Suppressor macrophage (primary cell): ENCODE results near the gene ZNF880.
"Not testable (repeated sequence)": the region's sequence is repeated elsewhere in the genome, so short reads cannot be mapped to it uniquely, and the experiment has no call there.

Experiments used
- DNase-seq, 4 experiments: peaks; one replicate each; pipeline ENCODE4 v3.0.0-alpha.2; 2020 to 2022
- total RNA-seq, 17 experiments: gene quantifications; one replicate each; lab custom pipeline; 2026; ENCODE audit warnings: mixed read lengths in 6 of 17, inconsistent platforms in 3 of 17; lab: John Stamatoyannopoulos, UW

ZNF880 gene
- total RNA-seq = 3.5 to 22.1 (median 8.7) reads per million in 17 experiments

DNA sequence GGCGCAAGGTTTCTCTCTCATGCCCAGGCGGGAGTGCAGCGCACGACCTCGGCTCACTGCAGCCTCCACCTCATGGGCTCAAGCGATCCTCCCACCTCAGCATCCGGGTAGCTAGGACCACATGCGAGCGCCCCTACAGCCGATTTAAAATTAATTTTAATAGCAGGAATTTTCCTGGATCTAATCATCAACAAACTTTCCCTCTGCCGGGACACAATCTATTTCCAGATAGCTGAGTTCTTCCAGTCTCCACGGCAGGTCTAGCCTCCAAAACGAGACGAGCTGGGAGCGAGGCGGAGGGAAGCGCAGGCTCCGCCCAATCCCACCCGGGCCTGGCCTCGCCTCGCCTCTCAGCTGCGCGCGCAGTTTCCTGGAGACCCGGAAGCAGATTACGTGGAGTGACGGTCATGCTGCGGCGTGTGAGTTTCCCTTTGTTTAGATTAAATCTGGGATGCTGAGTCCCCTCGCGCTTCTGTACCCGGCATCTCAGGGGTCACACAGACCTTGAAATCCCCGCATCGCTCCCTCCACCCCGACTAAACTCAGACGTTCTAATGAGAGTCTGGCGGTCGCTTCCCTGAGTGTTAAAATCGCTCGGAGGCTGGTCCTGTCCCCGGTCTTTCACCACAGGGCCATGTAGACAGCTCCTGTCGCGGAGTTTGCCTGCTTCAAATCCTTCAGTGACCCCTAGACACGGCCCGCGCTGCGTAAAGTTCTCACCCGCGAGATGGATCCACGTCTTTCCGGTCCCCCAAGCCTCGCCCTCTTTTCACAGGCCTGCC, at the start of gene ZNF880:
Gene ZNF880, plus strand, starts transcription at position 365 of the 782 bp plus-strand sequence. Its CDS starts 43 bp downstream, at position 408.
- peak; percentile 93 to 97 (median 94) for DNase-seq

DNA sequence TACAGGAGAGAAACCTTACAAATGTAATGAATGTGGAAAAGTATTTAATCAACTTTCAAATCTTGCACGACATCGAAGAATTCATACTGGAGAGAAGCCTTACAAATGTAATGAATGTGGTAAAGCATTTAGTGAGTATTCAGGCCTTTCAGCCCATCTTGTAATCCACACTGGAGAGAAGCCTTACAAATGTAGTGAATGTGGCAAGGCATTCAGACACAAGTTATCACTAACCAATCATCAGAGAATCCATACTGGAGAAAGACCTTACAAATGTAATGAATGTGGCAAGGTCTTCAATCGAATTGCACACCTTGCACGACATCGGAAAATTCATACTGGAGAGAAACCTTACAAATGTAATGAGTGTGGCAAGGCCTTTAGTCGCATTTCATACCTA, 47.3 kb upstream of the ZNF880 start:
- no peak for DNase-seq

DNA sequence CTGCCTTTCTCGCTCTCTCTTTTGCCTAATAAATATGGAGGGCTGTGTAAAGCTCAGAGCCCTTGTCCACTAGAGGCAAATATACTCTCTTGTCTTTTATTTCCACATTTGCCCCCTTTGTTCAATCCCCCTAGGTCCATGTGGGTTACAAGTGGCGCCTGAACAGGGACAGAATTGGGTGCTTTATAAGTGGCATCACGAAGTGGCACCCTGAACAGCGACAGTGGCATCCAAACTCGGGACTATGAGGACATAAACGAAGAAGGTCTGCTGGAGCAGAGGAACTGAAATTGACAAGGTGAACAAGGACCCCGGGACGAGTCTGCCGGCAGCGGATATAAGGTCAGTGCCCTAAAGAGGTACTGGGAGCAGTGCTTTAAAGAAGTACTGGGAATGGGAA, 38.0 kb upstream of the ZNF880 start:
- DNase-seq = peak in 2 of 4 experiments; percentile 6 to 15

DNA sequence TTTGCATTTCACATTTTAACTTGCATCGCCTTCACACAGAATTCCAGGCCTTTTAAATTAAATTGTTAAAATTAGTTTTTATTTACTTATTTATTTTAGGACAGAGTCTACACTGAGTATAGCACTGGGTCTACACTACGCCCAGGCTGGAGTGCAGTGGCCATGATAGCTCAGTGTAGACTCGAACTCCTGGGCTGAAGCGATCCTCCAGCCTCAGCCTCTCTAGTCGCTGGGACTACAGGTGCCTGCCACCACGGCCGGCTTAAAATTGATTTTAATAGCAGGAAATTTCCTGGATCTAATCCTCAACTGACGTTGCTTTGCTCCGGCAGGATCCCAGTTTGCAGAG, 34.0 kb upstream of the ZNF880 start:
- DNase-seq = no peak

DNA sequence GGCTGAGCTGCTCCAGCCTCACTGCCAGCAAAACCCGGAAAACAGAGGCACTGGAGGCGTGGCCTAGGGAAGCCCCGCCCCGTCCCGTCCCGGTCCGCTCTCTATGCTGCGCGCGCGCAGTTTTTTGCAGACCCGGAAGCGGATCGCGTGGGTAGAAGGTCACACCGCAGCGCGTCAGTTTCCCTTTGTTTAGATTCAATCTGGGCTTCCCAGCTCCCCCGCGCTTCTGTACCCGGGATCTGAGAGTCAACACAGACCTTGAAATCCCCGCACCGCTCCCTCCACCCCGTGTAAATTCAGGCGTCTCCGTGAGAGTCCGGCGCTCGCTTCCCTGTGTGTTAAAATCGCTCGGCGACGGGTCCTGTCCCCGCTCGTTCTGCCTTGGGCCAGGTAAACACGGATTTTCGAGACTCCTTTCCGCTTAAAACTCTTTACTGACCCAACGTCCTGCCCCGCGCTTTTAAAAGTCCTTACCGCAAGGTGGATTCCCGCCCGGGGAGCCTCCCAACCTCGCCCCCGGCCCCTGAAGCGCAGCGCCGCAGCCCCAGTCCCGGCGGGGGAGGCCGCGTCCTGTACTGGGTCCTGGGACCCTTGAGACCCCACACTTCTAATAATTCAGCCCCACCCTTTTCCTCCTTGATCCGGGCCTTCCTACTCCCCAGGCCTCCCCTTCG, 33.5 kb upstream of the ZNF880 start, which contains the start of gene ZNF610:
Gene ZNF610, plus strand, starts transcription at position 127 of the 674 bp plus-strand sequence. CDS start 12,930 bp downstream, outside the sequence.
- DNase-seq = peak; percentile 92 to 96 (median 94)

DNA sequence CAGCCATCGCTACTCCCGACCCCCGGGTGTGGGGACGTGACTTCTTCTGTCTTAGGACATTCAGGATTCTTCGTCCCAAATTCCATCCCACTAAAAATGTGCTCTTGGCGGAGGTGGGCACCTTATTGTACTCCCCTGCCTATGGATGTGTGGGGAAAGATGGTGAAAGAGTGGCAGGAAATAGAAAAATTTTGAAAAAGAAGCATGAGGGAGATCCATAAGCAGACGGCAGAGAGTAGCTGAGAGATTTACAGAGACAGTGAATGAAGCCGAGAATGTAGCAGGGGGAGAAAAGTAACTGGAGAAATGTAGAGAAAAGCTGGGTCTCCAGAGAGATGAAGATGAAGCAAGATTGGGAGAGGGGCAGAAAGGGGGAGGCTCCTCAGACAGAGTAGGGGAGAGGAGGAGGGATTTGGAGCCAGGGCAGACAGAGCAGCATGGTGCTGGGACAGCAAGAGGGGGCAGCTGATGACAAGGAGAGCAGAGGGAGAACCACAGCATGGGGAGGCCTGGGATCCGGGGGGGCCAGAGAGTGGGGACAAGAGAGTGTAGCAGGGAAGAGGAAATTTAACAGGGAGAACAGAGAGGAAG, 32.8 kb upstream of the ZNF880 start:
- DNase-seq = peak in 1 of 4 experiments; percentile 2

DNA sequence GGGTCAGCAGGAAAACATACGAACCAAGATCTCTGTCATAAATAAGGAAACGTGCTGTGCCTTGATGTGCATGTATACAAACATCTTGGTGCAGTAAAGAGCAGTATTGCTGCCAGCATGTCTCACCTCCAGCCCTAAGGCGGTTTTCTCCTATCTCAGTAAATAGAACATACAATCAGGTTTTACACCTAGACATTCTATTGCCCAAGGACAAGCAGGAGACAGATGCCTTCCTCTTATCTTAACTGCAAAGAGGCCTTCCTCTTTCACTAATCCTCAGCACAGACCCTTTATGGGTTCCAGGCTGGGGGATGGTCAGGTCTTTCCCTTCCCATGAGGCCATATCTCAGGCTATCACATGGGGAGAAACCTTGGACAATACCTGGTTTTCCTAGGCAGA, 30.7 kb upstream of the ZNF880 start:
- DNase-seq = not testable (repeated sequence)

DNA sequence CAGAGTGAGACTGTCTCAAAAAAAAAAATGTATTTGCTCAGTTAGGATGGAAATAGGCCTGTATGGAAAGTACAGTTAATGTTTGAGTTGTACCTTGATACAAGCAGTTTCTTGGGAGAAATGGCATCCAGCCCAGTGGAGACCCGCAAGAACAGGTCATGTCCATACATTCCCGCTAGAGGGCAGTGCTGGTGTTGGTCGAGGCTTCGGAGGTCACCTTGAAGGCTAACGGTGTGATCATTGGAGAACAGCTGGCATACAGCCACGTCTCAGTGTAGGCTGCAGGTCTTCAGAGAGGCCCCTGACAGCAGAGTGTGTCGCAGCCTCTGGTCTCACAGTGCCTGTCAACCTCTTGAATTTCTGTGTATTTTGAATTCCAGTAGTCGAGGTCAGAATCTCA, 26.2 kb upstream of the ZNF880 start:
- DNase-seq = peak; percentile 5 to 46 (median 32)

DNA sequence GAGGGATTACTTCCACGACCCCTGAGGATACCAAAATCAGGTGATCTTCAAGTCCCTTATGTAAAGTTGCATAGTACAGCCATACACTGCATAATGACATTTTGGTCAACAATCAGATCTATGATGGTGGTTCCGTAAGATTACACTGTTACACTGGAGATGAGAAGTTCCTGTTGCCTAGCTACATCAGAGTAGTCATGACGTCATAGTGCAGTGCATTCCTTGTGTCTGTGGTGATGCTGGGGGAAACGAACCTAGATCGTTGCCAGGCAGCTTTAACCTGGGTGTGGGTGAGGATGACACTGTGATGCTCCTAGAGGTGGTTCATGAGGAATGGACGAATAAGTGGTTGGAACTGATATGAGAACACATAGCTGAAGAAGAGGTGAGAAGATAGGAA, 24.6 kb upstream of the ZNF880 start:
- DNase-seq = no peak

DNA sequence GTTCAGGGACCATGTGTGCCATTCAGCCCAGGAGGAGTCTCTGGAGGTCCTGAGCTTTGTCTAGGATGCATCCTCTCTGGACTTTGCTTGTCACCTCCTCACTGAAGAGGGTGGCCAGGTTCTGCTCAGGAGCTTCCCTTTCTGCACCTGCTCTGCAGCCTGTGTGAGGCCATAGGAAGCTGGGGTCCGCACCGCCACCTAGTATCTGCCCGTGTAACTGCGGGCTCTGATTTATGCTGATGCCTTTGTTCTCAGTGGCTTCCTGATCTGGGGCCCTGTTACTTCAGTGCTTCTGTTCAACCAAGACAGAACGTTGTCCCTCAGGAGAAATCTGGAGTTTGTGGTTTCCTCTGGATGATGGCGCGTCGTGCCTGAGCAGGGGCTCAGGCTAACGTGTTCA, 18.2 kb upstream of the ZNF880 start:
- no peak for DNase-seq

DNA sequence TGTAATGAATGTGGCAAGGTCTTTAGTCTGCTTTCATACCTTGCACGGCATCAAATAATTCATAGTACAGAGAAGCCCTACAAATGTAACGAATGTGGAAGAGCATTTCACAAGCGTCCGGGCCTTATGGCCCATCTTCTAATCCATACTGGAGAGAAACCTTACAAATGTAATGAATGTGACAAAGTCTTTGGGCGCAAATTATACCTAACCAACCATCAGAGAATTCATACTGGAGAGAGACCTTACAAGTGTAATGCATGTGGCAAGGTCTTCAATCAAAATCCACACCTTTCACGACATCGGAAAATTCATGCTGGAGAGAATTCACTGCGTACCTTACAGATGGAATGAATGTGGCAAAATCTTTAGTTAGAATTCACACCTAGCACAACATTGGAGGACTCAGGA, 3.3 kb upstream of the ZNF880 start:
- no peak for DNase-seq

DNA sequence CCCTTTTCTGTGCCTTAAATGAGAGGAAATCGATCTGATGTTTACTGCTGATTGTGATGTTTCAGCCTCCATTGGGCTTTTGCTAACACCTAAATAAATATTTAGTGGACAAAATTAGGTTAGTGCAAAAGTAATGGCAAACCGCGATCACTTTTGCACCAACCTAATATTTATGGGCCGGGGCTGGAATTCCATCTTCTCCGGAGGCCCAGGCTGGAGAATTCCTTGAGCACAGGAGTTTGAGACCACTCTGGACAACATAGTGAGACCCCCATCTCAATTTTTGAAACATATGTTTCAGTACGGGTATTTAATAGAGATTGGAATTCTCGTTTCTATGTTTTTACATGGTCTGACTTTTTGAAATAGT, 603 bp downstream of the ZNF880 start:
- no peak for DNase-seq

DNA sequence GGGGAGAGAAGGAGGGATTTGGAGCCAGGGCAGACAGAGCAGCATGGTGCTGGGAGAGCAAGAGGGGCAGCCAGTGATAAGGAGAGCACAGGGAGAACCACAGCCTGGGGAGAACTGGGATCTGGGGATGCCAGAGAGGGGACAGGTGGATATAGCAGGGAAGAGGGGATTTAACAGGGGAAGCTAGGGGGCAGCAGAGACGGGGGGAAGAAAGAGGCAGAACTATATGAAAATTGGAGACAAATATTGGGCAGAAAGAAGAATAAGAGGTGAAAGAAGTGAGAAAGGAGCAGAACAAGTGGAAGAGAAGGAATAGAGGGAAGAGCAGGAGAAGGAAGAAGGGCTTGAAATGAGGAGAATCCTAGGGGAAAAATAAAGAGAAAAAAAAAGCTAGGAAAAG, 21.4 kb downstream of the ZNF880 start:
- no peak for DNase-seq

DNA sequence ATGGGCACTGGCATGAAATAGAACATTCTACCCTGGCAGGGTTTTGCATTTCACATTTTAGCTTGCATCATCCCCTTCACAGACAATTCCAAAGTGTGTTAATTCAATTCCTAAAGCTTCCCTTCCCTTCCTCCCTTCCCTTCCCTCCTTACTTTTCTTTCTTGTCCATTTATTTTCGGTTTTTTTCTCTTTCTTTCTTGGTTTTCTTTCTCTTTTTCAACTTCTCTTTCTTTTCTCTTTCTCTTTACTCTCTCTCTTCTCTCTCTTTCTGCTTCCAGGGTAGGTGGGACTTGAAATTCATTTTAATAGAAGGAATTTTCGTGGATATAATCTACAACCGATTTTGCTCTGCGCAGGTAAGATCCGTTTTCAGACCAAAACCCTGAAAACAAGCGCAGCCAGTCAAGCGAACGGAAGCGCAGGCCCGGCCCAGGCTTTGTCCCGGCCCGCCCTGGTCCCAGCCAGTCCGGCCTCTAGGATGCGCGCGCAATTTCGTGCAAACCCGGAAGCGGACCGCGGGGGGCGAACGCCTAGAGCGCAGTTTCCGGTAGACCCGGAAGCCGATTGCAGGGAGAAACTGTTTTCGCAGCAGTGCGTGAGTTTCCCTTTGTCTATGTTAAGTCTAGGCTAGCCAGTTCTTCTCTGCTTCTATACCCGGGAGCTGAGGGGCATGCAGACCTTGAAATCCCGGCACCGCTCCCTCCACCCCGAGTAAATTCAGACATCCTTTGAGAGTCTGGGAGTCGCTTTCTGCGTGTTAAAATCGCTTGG, 27.8 kb downstream of the ZNF880 start, which contains the start of gene ZNF528:
Gene ZNF528, plus strand, starts transcription at position 540 of the 771 bp plus-strand sequence. CDS start 4,165 bp downstream, outside the sequence.
- DNase-seq = peak; percentile 97 to 99 (median 98)

DNA sequence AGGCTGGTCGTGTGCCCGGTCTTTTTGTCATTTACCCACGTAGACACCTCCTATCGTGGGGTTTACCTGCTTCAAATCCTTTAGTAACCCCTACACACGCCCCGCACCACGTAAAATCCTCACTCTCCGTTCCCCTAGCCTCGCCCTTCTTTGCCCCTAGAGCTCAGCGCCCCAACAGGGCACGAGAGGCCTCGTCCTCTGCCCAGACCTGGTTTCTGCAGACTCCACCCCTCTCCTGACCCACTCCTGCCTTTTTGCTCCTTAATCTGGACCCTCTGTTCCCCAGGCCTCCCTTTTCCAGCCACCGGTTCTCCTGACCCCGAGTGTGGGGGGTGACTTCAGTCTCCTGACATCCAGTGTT, 28.3 kb downstream of the ZNF880 start:
- DNase-seq = peak; percentile 25 to 39 (median 31)

DNA sequence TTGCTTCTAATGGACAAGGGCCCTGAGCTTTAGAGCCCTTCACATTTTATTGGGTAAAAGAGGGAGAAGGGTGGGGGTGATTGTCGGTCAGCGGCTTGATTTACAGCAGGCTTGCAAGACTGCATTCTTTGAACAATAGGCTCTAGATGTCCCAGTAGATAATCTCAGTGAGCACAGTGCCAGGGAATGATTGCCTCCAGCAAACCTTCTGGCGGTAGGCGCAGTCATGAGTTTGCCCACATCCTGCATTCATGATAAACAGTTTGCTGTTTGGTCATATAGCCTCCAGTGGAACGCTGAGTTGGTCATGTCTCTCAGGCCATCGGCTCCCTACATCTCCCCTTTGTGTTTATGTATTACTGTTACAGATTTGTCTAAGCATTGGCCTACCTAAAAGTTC, 40.6 kb downstream of the ZNF880 start:
- no peak for DNase-seq

DNA sequence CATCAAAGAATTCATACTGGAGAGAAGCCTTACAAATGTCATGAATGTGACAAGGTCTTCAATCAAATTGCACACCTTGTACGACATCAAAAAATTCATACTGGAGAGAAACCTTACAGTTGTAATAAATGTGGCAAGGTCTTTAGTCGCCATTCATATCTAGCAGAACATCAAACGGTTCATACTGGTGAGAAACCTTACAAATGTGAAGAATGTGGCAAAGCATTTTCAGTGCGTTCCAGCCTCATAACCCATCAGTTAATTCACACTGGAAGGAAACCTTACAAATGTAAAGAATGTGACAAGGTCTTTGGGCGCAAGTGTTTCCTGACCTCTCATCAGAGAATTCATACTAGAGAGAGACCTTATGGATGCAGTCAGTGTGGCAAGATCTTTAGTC, 46.0 kb downstream of the ZNF880 start:
- DNase-seq = no peak

DNA sequence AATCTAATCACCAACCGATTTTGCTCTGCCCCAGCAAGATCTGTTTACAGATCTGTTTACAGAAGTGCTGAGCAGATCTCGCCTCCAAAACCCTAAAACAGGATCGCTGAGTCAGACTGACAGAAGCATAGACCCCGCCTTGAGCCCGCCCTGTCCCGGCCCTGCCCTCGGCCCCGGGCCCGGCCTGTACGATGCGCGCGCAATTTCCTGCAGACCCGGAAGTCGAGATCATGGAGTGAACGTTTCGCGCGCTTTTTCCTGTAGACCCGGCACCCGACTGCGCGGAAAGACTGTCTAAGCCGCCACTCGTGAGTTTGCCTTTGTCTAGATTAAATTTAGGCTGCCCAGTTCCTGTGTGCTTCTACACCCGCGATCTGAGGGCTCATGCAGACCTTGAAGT, 59.2 kb downstream of the ZNF880 start, which contains the start of gene ZNF534:
Gene ZNF534, plus strand, starts transcription at position 212 of the 400 bp plus-strand sequence. CDS start 2,327 bp downstream, outside the sequence.
- DNase-seq = no peak
